Calu3 (cell line): ENCODE results near the gene PNMA5. TPM values are rescaled to one million over a fixed set of nuclear protein-coding genes. Genes with fewer than 3 reads are reported as not detected.

Experiments used
- BruUV-seq: library from RNA; stranded (reverse); fragments of 400-500 nt; replicated peaks from 2 replicates; lab custom pipeline; 2021; lab: Mats Ljungman, UMichigan
- CTCF ChIA-PET: fragments of 300-600 bp; sonication (Branson Sonifier 250); formaldehyde crosslinking; loops from one replicate; lab custom pipeline; 2022; ENCODE audit warnings: antibody characterized with exemption; lab: Charles Lee
- DNase-seq: peaks from one replicate; pipeline ENCODE4 v3.0.0; 2022
- H3K27ac Mint-ChIP-seq: one replicate; pipeline ENCODE4 v1.8.0; 2022; ENCODE audit warnings: mixed read lengths; ENCODE audit not compliant: unreplicated experiment
- H3K27me3 Mint-ChIP-seq: one replicate; pipeline ENCODE4 v1.8.0; 2022; ENCODE audit warnings: mixed read lengths; ENCODE audit not compliant: unreplicated experiment
- H3K36me3 Mint-ChIP-seq: one replicate; pipeline ENCODE4 v1.8.0; 2022; ENCODE audit warnings: mild to moderate bottlenecking, moderate library complexity, mixed read lengths; ENCODE audit not compliant: insufficient read depth, unreplicated experiment
- H3K4me1 Mint-ChIP-seq: one replicate; pipeline ENCODE4 v1.8.0; 2022; ENCODE audit warnings: mild to moderate bottlenecking, low read depth, mixed read lengths; ENCODE audit not compliant: unreplicated experiment
- H3K4me3 Mint-ChIP-seq: one replicate; pipeline ENCODE4 v1.8.0; 2022; ENCODE audit warnings: mild to moderate bottlenecking, low read depth, moderate library complexity, mixed read lengths; ENCODE audit not compliant: unreplicated experiment
- H3K9me3 Mint-ChIP-seq: one replicate; pipeline ENCODE4 v1.8.0; 2022; ENCODE audit warnings: low read depth, mixed read lengths; ENCODE audit not compliant: unreplicated experiment
- intact Hi-C: fragments of 100-400 bp; cut with micrococcal nuclease; formaldehyde crosslinking; loops from one replicate; pipeline ENCODE4 v1.10.0; 2022; ENCODE audit not compliant: unreplicated experiment
- total RNA-seq: library from RNA; stranded (reverse); gene quantifications from 2 replicates; pipeline ENCODE4 v1.2.3, GENCODE V29; 2022
- TF ChIP-seq, protein P1 (sequence below): fragments of 200-600 bp; IDR thresholded peaks from one replicate; pipeline ENCODE4 v1.8.0; 2022; ENCODE audit warnings: antibody characterized with exemption; ENCODE audit not compliant: unreplicated experiment

Gene PNMA5
- total RNA-seq, 1 experiment from 2014 or later, result not detected

DNA sequence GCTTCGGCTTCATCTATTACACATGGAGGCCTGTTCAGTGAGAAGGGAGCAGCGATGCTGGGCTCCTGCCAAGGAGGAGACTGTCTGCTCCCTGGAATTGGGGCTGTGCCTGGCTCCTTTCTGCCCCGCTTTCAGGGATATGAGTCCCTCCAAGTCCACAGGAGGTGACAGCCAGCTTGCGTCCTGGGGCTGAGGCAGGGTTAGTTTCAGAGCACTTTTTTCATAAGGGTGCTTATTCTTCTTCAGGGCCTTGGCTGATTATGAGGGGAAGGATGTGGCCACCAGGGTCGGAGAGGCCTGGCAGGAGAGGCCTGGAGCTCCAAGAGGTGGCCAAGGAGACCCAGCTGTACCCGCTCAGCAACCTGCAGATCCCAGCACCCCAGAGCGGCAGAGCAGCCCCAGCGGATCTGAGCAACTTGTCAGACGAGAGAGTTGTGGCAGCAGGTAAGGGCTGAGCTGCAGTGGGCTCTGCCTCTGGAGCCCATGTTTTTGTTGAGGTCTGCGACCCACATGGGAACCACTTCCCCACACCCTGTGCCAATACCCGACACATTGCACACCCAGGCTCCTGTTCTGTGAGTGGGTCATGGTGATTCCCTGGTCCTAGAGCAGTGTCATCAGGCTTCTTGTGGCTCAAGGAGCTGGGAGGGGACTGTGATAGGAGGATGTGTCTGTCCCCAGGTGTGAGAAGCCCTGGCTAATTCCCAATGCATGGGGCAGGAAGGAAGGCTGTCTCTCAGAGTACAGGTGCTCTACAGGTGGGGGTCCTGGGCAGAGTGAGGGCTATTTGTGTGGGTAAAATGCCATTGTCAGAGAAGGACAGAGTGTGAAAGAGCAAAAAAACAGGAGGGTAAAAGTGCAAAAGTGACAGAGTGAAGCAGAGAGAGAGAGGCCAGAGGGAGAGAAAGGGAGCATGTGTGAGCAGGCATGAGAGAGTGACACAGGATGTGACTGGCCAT is 48.6 kb downstream of the PNMA5 start:
- no peaks in the 10 kb centered on the region for H3K27me3 Mint-ChIP-seq
- TF ChIP-seq, protein P1, sequence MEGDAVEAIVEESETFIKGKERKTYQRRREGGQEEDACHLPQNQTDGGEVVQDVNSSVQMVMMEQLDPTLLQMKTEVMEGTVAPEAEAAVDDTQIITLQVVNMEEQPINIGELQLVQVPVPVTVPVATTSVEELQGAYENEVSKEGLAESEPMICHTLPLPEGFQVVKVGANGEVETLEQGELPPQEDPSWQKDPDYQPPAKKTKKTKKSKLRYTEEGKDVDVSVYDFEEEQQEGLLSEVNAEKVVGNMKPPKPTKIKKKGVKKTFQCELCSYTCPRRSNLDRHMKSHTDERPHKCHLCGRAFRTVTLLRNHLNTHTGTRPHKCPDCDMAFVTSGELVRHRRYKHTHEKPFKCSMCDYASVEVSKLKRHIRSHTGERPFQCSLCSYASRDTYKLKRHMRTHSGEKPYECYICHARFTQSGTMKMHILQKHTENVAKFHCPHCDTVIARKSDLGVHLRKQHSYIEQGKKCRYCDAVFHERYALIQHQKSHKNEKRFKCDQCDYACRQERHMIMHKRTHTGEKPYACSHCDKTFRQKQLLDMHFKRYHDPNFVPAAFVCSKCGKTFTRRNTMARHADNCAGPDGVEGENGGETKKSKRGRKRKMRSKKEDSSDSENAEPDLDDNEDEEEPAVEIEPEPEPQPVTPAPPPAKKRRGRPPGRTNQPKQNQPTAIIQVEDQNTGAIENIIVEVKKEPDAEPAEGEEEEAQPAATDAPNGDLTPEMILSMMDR, result no peak
- no peak overlapping the region for H3K27ac Mint-ChIP-seq
- H3K4me1 Mint-ChIP-seq, result no peaks in the 10 kb centered on the region
- H3K36me3 Mint-ChIP-seq, result peaks cover 16% of the 10 kb centered on the region
- intact Hi-C loops, result no loop called here
- H3K9me3 Mint-ChIP-seq, result no peaks in the 10 kb centered on the region
- no TSS peak for BruUV-seq
- DNase-seq, result no peak
- H3K4me3 Mint-ChIP-seq, result no peak overlapping the region
- CTCF ChIA-PET, result no interaction called here

DNA sequence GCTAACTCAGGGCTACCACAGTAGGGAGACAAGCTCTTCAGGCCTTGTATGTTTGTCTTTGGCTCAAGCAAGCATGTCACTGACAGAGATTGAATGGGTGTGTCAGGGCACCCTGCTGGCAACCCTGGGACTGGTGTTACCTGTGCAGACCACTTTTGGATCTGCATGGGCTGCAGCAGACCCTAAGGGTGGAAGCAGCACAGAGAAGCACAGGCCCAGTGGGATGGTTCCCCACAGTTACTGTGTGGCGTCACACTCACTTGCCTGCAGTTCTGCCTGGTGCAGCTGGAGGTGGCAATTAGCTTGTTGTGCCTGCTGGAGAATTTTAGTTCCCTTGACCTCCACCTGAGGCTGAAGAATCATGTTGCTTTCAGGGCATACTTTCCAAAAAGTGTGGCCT is 50.1 kb downstream of the PNMA5 start:
- CTCF ChIA-PET, result no interaction called here
- DNase-seq, result no peak
- Mint-ChIP-seq H3K9me3 (no peaks in the 10 kb centered on the region), H3K27me3 (no peaks in the 10 kb centered on the region), H3K27ac (no peak overlapping the region), H3K4me1 (no peaks in the 10 kb centered on the region), H3K36me3 (peaks cover 16% of the 10 kb centered on the region), H3K4me3 (no peak overlapping the region)
- BruUV-seq, result no TSS peak
- intact Hi-C loops, result no loop called here
- TF ChIP-seq, protein P1, result no peak

DNA sequence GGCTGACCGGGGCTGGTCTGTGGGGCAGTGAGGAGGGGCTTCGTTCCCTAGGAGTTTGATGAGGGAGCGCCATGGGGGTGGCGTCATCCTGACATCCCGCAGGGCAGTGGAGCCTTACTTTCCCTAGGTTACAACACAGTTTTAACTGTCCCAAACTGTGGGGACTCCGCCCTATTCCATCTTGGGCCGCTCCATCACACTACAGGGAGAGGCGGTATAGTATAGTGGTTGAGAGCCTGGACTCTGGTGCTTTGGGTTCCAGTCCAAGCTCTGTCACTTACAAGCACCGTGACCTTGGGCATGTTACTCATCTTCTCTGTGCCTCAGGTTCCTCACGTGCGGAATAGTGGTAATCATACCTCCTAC is 51.9 kb downstream of the PNMA5 start:
- TF ChIP-seq, protein P1, result no peak

DNA sequence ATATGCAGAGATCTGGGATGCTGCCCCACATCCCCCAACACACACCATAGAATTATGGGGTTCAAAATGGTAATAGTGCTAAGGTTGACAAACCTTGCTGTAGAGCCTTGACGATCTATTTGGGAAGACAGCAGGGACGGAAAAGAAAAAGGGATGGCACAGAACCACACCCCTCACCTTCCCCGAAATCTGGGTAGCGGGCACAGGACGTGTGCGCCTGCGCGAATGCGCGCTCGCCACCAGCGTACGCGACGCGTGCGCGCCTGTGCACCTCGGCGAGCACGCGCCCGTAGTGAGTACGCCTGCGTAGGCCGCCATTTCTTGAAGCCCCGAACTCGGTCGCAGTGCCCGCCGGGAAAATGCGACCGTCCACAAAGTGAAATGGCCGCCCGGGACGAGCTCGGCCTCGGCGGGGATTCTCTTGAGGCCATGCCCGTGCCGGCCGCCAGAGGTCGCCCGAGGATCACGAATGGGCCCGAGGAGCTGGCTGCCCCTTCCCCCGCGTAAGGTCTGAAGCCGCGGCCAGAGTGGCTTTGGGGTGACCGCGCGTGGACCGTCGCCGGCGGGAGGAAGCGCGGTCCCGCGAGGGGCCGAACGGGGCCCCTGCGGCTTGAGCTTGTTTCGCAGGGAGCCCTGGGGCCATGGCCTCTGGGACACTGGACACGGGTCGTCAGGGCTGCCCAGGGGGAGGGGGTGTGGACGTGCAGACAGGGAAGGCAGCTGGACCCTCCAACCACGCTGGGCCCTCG is 52.4 kb downstream of the PNMA5 start:
- BruUV-seq, result no TSS peak

More for the DNA sequence above, 51.9 kb downstream of the PNMA5 start:
- intact Hi-C loops, result no loop called here
- H3K4me1 Mint-ChIP-seq, result no peaks in the 10 kb centered on the region
- no peak overlapping the region for H3K27ac Mint-ChIP-seq
- BruUV-seq, result no TSS peak
- H3K36me3 Mint-ChIP-seq, result peaks cover 16% of the 10 kb centered on the region
- H3K4me3 Mint-ChIP-seq, result peak overlapping the region; percentile 90
- no peak for DNase-seq
- H3K27me3 Mint-ChIP-seq, result no peaks in the 10 kb centered on the region
- H3K9me3 Mint-ChIP-seq, result no peaks in the 10 kb centered on the region
- CTCF ChIA-PET, result interaction anchor here (0.6 to 1.6 kb wide), 8 partner anchors 16 to 766 kb away, joined by 3 to 4 read pairs (median 3); no protein-coding TSS in a partner anchor

More for the DNA sequence above, 52.4 kb downstream of the PNMA5 start:
- peak overlapping the region; percentile 61 for H3K27ac Mint-ChIP-seq
- H3K36me3 Mint-ChIP-seq, result peaks cover 16% of the 10 kb centered on the region
- no peaks in the 10 kb centered on the region for H3K27me3 Mint-ChIP-seq
- peak; percentile 92 for DNase-seq
- peak overlapping the region; percentile 90 for H3K4me3 Mint-ChIP-seq
- CTCF ChIA-PET, result interaction anchor here (0.6 to 1.6 kb wide), 9 partner anchors 16 to 767 kb away, joined by 3 to 4 read pairs (median 3); no protein-coding TSS in a partner anchor
- intact Hi-C loops, result no loop called here
- TF ChIP-seq, protein P1, result peak; percentile 83
- H3K4me1 Mint-ChIP-seq, result no peaks in the 10 kb centered on the region
- H3K9me3 Mint-ChIP-seq, result no peaks in the 10 kb centered on the region
